HUES64 (cell line): ENCODE data around the gene ITSN2.

Experiments
- H3K27ac ChIP-seq: 2 replicates; pipeline ENCODE4 v1.7.0; 2013; ENCODE audit warnings: low read depth, low read length, inconsistent platforms
- H3K27me3 ChIP-seq: 2 replicates; pipeline ENCODE4 v1.6.1; 2013; ENCODE audit warnings: mild to moderate bottlenecking, low read length; ENCODE audit not compliant: insufficient read depth
- H3K36me3 ChIP-seq: 2 replicates; pipeline ENCODE4 v1.6.1; 2013; ENCODE audit warnings: mild to moderate bottlenecking, low read length; ENCODE audit not compliant: insufficient read depth
- H3K4me1 ChIP-seq: 2 replicates; pipeline ENCODE4 v1.6.1; 2013; ENCODE audit warnings: mild to moderate bottlenecking, low read length, moderate library complexity; ENCODE audit not compliant: insufficient read depth
- H3K4me3 ChIP-seq: 2 replicates; pipeline ENCODE4 v1.5.1; 2013; ENCODE audit warnings: mild to moderate bottlenecking, low read length, moderate library complexity
- H3K9ac ChIP-seq: 2 replicates; pipeline ENCODE4 v1.6.1; 2013; ENCODE audit warnings: mild to moderate bottlenecking, low read depth, low read length
- H3K9me3 ChIP-seq: 2 replicates; pipeline ENCODE4 v1.6.1; 2013; ENCODE audit warnings: low read depth, low read length; ENCODE audit not compliant: insufficient read depth
- WGBS: fragments of 150-250, 120-280 bp; methylation state at CpG from one replicate; pipeline ENCODE4 v1.1.7; 2013; ENCODE audit warnings: missing lambda C conversion rate; 5-methylcytosine and 5-hydroxymethylcytosine counted together

ITSN2 gene

GRCh38 chr2:24392542-24393059 is 32.3 kb upstream of the ITSN2 start:
- WGBS: 92% methylated on average over 5 of the region's 5 CpGs
- Histone ChIP-seq H3K27ac (no peak overlapping the region), H3K36me3 (no peaks in the 10 kb centered on the region), H3K4me1 (no peaks in the 10 kb centered on the region), H3K27me3 (no peaks in the 10 kb centered on the region), H3K4me3 (no peak overlapping the region), H3K9ac (no peak overlapping the region), H3K9me3 (no peaks in the 10 kb centered on the region)

- no peak overlapping the region for H3K4me3 ChIP-seq
- H3K4me1 ChIP-seq: no peaks in the 10 kb centered on the region
- no peak overlapping the region for H3K9ac ChIP-seq
- H3K9me3 ChIP-seq: no peaks in the 10 kb centered on the region
- 100% methylated on average over 2 of the region's 2 CpGs for WGBS
- no peaks in the 10 kb centered on the region for H3K36me3 ChIP-seq
- no peaks in the 10 kb centered on the region for H3K27me3 ChIP-seq
- no peak overlapping the region for H3K27ac ChIP-seq
Observed at GRCh38 chr2:24385366-24385765, 25.0 kb upstream of the ITSN2 start.

- Histone ChIP-seq H3K4me3 (no peak overlapping the region), H3K9ac (no peak overlapping the region), H3K36me3 (no peaks in the 10 kb centered on the region), H3K9me3 (no peaks in the 10 kb centered on the region), H3K4me1 (no peaks in the 10 kb centered on the region), H3K27ac (no peak overlapping the region), H3K27me3 (no peaks in the 10 kb centered on the region)
- WGBS: 34% methylated on average over 10 of the region's 10 CpGs
Observed at GRCh38 chr2:24382363-24383073, 22.2 kb upstream of the ITSN2 start.

- Histone ChIP-seq H3K9ac (no peak overlapping the region), H3K36me3 (no peaks in the 10 kb centered on the region), H3K27ac (no peak overlapping the region), H3K9me3 (no peaks in the 10 kb centered on the region), H3K4me1 (no peaks in the 10 kb centered on the region), H3K27me3 (no peaks in the 10 kb centered on the region), H3K4me3 (no peak overlapping the region)
- 85% methylated on average over 2 of the region's 2 CpGs for WGBS
Observed at GRCh38 chr2:24380820-24381219, 20.5 kb upstream of the ITSN2 start.

GRCh38 chr2:24375349-24376087 is 15.2 kb upstream of the ITSN2 start:
- H3K9ac ChIP-seq: no peak overlapping the region
- H3K27ac ChIP-seq: no peak overlapping the region
- no peak overlapping the region for H3K4me3 ChIP-seq
- WGBS: 77% methylated on average over 5 of the region's 8 CpGs
- H3K9me3 ChIP-seq: no peaks in the 10 kb centered on the region
- H3K27me3 ChIP-seq: no peaks in the 10 kb centered on the region
- H3K36me3 ChIP-seq: no peaks in the 10 kb centered on the region
- H3K4me1 ChIP-seq: no peaks in the 10 kb centered on the region

- WGBS: 72% methylated on average over 4 of the region's 4 CpGs
- H3K27me3 ChIP-seq: no peaks in the 10 kb centered on the region
- H3K27ac ChIP-seq: no peak overlapping the region
- H3K9ac ChIP-seq: no peak overlapping the region
- H3K4me1 ChIP-seq: no peaks in the 10 kb centered on the region
- no peak overlapping the region for H3K4me3 ChIP-seq
- no peaks in the 10 kb centered on the region for H3K36me3 ChIP-seq
- H3K9me3 ChIP-seq: no peaks in the 10 kb centered on the region
Observed at GRCh38 chr2:24374301-24374700, 14.0 kb upstream of the ITSN2 start.

- no peaks in the 10 kb centered on the region for H3K27me3 ChIP-seq
- WGBS: 97% methylated on average over 2 of the region's 7 CpGs
- H3K27ac ChIP-seq: no peak overlapping the region
- no peaks in the 10 kb centered on the region for H3K4me1 ChIP-seq
- no peak overlapping the region for H3K4me3 ChIP-seq
- no peaks in the 10 kb centered on the region for H3K36me3 ChIP-seq
- H3K9me3 ChIP-seq: no peaks in the 10 kb centered on the region
- H3K9ac ChIP-seq: no peak overlapping the region
Observed at GRCh38 chr2:24372033-24372432, 11.7 kb upstream of the ITSN2 start.

GRCh38 chr2:24365826-24366225 is 5.5 kb upstream of the ITSN2 start:
- 27% methylated on average over 5 of the region's 5 CpGs for WGBS
- H3K27ac ChIP-seq: no peak overlapping the region
- no peaks in the 10 kb centered on the region for H3K9me3 ChIP-seq
- no peak overlapping the region for H3K9ac ChIP-seq
- peaks cover 6% of the 10 kb centered on the region; the same call in 1 of the 2 replicates for H3K27me3 ChIP-seq
- H3K4me1 ChIP-seq: 0 out of 2 replicates have a peak, but pooled peaks cover 4% of the 10 kb centered on the region
- H3K36me3 ChIP-seq: no peaks in the 10 kb centered on the region
- no peak overlapping the region for H3K4me3 ChIP-seq

GRCh38 chr2:24365051-24365450 is 4.7 kb upstream of the ITSN2 start:
- H3K36me3 ChIP-seq: no peaks in the 10 kb centered on the region
- 76% methylated on average over 7 of the region's 7 CpGs for WGBS
- H3K4me3 ChIP-seq: no peak overlapping the region
- H3K9me3 ChIP-seq: no peaks in the 10 kb centered on the region
- no peak overlapping the region for H3K9ac ChIP-seq
- no peak overlapping the region for H3K27ac ChIP-seq
- H3K27me3 ChIP-seq: peaks cover 6% of the 10 kb centered on the region
- 0 out of 2 replicates have a peak, but pooled peaks cover 4% of the 10 kb centered on the region for H3K4me1 ChIP-seq

GRCh38 chr2:24363301-24363700 is 3.0 kb upstream of the ITSN2 start:
- Histone ChIP-seq H3K9ac (no peak overlapping the region), H3K4me3 (no peak overlapping the region), H3K27me3 (peaks cover 24% of the 10 kb centered on the region), H3K4me1 (peaks cover 13% of the 10 kb centered on the region; the same call in 1 of the 2 replicates), H3K9me3 (no peaks in the 10 kb centered on the region), H3K27ac (no peak overlapping the region), H3K36me3 (no peaks in the 10 kb centered on the region)
- 89% methylated on average over 2 of the region's 2 CpGs for WGBS

GRCh38 chr2:24362253-24362652 is 1.9 kb upstream of the ITSN2 start:
- Histone ChIP-seq H3K27ac (no peak overlapping the region), H3K4me1 (peaks cover 13% of the 10 kb centered on the region; the same call in 1 of the 2 replicates), H3K9ac (no peak overlapping the region), H3K4me3 (no peak overlapping the region), H3K36me3 (no peaks in the 10 kb centered on the region), H3K9me3 (no peaks in the 10 kb centered on the region), H3K27me3 (peaks cover 27% of the 10 kb centered on the region)
- WGBS: 89% methylated on average over 4 of the region's 4 CpGs
